ENCODE measurements around the gene CAPZA1. TPM values are rescaled to one million over a fixed set of nuclear protein-coding genes. Genes with fewer than 3 reads are reported as not detected.

The CAPZA1 gene
- total RNA-seq, 1 experiment from 2014 or later, result 171 TPM

DNA sequence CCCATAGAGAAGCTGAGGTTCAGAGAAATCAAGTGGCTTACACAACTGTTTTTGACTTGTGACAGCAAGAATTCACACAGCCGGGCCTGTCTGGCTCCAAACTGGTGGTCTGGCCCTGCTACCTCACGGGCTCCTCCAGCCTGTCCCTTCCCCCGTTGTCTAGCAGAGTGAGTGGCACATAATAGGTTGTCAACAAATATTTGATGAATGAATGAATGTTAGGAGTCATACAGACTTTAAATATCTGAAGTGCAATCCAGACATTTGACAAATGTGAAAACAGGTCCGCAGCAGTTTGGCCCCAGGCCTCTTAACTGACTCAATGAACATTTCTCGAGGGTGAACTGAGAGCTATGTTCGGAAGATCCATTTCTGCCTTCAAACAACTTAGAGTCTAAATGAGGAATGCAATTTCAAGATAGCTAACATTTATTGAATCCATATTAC, 88.4 kb downstream of the CAPZA1 start:
- intact Hi-C loops (cut with micrococcal nuclease; ENCODE audit: unreplicated experiment), result loop anchor here (5.0 kb wide), 1 partner anchor 206 kb away; no protein-coding TSS in a partner anchor
- no TSS peak for BruUV-seq (replicated peaks)
- no peak for DNase-seq (ENCODE audit: low spot score)
- Histone ChIP-seq H3K36me3 (ENCODE audit: insufficient read depth, low read length, poor library complexity, severe bottlenecking) (no peaks in the 10 kb centered on the region), H3K27ac (ENCODE audit: low read depth, low read length, poor library complexity, severe bottlenecking) (no peak overlapping the region), H3K9me3 (ENCODE audit: low read depth, low read length, poor library complexity, severe bottlenecking) (no peaks in the 10 kb centered on the region), H3K4me1 (ENCODE audit: insufficient read depth, low read length, poor library complexity, severe bottlenecking) (peaks cover 22% of the 10 kb centered on the region), H3K27me3 (replicated peaks; ENCODE audit: insufficient read depth, low read depth, low read length, poor library complexity) (no peaks in the 10 kb centered on the region), H3K4me3 (ENCODE audit: low read depth, low read length, poor library complexity, severe bottlenecking) (no peak overlapping the region)
- ChIA-PET CTCF (interaction anchor here (0.7 to 1.2 kb wide), 2 partner anchors 90 to 314 kb away, joined by 3 to 6 read pairs; partner anchors contain the start of gene ST7L), POLR2A (ENCODE audit: low non-redundant PET) (no interaction called here)
- TF ChIP-seq EZH2 (IDR thresholded peaks at IDR 0.05; ENCODE audit: borderline replicate concordance, low read depth, low read length, poor library complexity, severe bottlenecking), result no peak
- TF ChIP-seq CTCF (conservative IDR thresholded peaks at IDR 0.05; ENCODE audit: low read depth, low read length), result no peak

GRCh38 chr1:112708489-112708888, 88.9 kb downstream of the CAPZA1 start:
- H3K9me3 ChIP-seq (ENCODE audit: low read depth, low read length, poor library complexity, severe bottlenecking), result no peaks in the 10 kb centered on the region
- TF ChIP-seq CTCF (conservative IDR thresholded peaks at IDR 0.05; ENCODE audit: low read depth, low read length), result no peak
- no peak for TF ChIP-seq EZH2 (IDR thresholded peaks at IDR 0.05; ENCODE audit: borderline replicate concordance, low read depth, low read length, poor library complexity, severe bottlenecking)
- intact Hi-C loops (cut with micrococcal nuclease; ENCODE audit: unreplicated experiment), result loop anchor here (5.0 kb wide), 1 partner anchor 206 kb away; no protein-coding TSS in a partner anchor
- no peaks in the 10 kb centered on the region for H3K27me3 ChIP-seq (replicated peaks; ENCODE audit: insufficient read depth, low read depth, low read length, poor library complexity)
- POLR2A ChIA-PET (ENCODE audit: low non-redundant PET), result no interaction called here
- H3K4me1 ChIP-seq (ENCODE audit: insufficient read depth, low read length, poor library complexity, severe bottlenecking), result peaks cover 22% of the 10 kb centered on the region
- BruUV-seq (replicated peaks), result no TSS peak
- no peak for DNase-seq (ENCODE audit: low spot score)
- H3K27ac ChIP-seq (ENCODE audit: low read depth, low read length, poor library complexity, severe bottlenecking), result no peak overlapping the region
- no peak overlapping the region for H3K4me3 ChIP-seq (ENCODE audit: low read depth, low read length, poor library complexity, severe bottlenecking)
- H3K36me3 ChIP-seq (ENCODE audit: insufficient read depth, low read length, poor library complexity, severe bottlenecking), result no peaks in the 10 kb centered on the region
- CTCF ChIA-PET, result interaction anchor here (0.7 to 1.2 kb wide), 2 partner anchors 90 to 315 kb away, joined by 3 to 6 read pairs; partner anchors contain the start of gene ST7L

GRCh38 chr1:112710159-112710558, 90.5 kb downstream of the CAPZA1 start:
- BruUV-seq (replicated peaks), result no TSS peak
- ChIA-PET POLR2A (ENCODE audit: low non-redundant PET) (no interaction called here), CTCF (no interaction called here)
- Histone ChIP-seq H3K27ac (ENCODE audit: low read depth, low read length, poor library complexity, severe bottlenecking) (no peak overlapping the region), H3K9me3 (ENCODE audit: low read depth, low read length, poor library complexity, severe bottlenecking) (no peaks in the 10 kb centered on the region), H3K4me1 (ENCODE audit: insufficient read depth, low read length, poor library complexity, severe bottlenecking) (peaks cover 20% of the 10 kb centered on the region), H3K36me3 (ENCODE audit: insufficient read depth, low read length, poor library complexity, severe bottlenecking) (no peaks in the 10 kb centered on the region), H3K27me3 (replicated peaks; ENCODE audit: insufficient read depth, low read depth, low read length, poor library complexity) (peaks cover 11% of the 10 kb centered on the region), H3K4me3 (ENCODE audit: low read depth, low read length, poor library complexity, severe bottlenecking) (no peak overlapping the region)
- TF ChIP-seq EZH2 (IDR thresholded peaks at IDR 0.05; ENCODE audit: borderline replicate concordance, low read depth, low read length, poor library complexity, severe bottlenecking), result no peak
- no peak for TF ChIP-seq CTCF (conservative IDR thresholded peaks at IDR 0.05; ENCODE audit: low read depth, low read length)
- intact Hi-C loops (cut with micrococcal nuclease; ENCODE audit: unreplicated experiment), result no loop called here
- DNase-seq (ENCODE audit: low spot score), result no peak
